ENCODE results near the gene RPS17. TPM values are rescaled to one million over a fixed set of nuclear protein-coding genes. Genes with fewer than 3 reads are reported as not detected.

The RPS17 gene
- total RNA-seq = 1,197 and 2,811 TPM in 2 replicates

GRCh38 chr15:82540055-82540983 lies at the start of gene RPS17:
Gene RPS17 (minus strand): TSS chr15:82540457. CDS start chr15:82540428, 29 bp downstream.

Other genes with a start within 250 kb of the RPS17 start
- gene GOLGA6L10, start 191.0 kb downstream of the RPS17 start, total RNA-seq = under 0.01 and 0.20 TPM in 2 replicates
- gene GOLGA6L9, start 110.6 kb downstream of the RPS17 start, total RNA-seq = 0.37 and 0.59 TPM in 2 replicates
- 5.1 and 8.8 TPM in 2 replicates for gene CPEB1, start 106.9 kb upstream of the RPS17 start, total RNA-seq
- under 0.01 TPM in 2 replicates for gene AP3B2, start 169.4 kb upstream of the RPS17 start, total RNA-seq

Measured in subcutaneous preadipocyte (primary cell).